ENCODE results near the gene COX6A2.

GRCh38 chr16:31407406-31407805 is 20.8 kb downstream of the COX6A2 start:
- TF ChIP-seq CTCF (IDR thresholded peaks at IDR 0.05), result no peak
- TF ChIP-seq POLR2A (IDR thresholded peaks at IDR 0.05), result no peak

Data from breast epithelium (tissue), 3 donors.